IPS DF 6.9 (cell line): ENCODE measurements around the gene NBAS.
"Not testable (repeated sequence)": the region's sequence is repeated elsewhere in the genome, so short reads cannot be mapped to it uniquely, and the experiment has no call there.

ENCODE experiments used
- DNase-seq: peaks from one replicate; pipeline ENCODE4 v3.0.0-alpha.2; 2013; ENCODE audit warnings: low read depth, low spot score
- H3K27ac ChIP-seq: one replicate; pipeline ENCODE4 v1.5.1; 2013; ENCODE audit warnings: low read length, control low read depth
- H3K27me3 ChIP-seq: 2 replicates; pipeline ENCODE4 v1.6.1; 2013; ENCODE audit warnings: mild to moderate bottlenecking, low read length; ENCODE audit not compliant: control insufficient read depth, insufficient read depth
- H3K36me3 ChIP-seq: 2 replicates; pipeline ENCODE4 v1.6.1; 2013; ENCODE audit warnings: low read length; ENCODE audit not compliant: control insufficient read depth, insufficient read depth
- H3K4me1 ChIP-seq: 2 replicates; pipeline ENCODE4 v1.6.1; 2013; ENCODE audit warnings: low read length; ENCODE audit not compliant: control insufficient read depth, insufficient read depth
- H3K4me3 ChIP-seq: 2 replicates; pipeline ENCODE4 v1.5.1; 2013; ENCODE audit warnings: mild to moderate bottlenecking, low read length
- H3K9me3 ChIP-seq: 2 replicates; pipeline ENCODE4 v1.6.1; 2013; ENCODE audit warnings: low read length, inconsistent platforms; ENCODE audit not compliant: control insufficient read depth, insufficient read depth
- WGBS: extraction: QIAGEN DNeasy Blood & Tissue Kit; methylation state at CpG from one replicate; pipeline ENCODE4 v1.1.7; 2013; ENCODE audit warnings: mixed read lengths, missing lambda C conversion rate; ENCODE audit not compliant: insufficient read length, insufficient coverage; 5-methylcytosine and 5-hydroxymethylcytosine counted together

NBAS gene

GRCh38 chr2:15507061-15507460 lies 54.1 kb downstream of the NBAS start:
- H3K4me1 ChIP-seq, result no peaks in the 10 kb centered on the region
- H3K27me3 ChIP-seq, result no peaks in the 10 kb centered on the region
- DNase-seq, result no peak
- H3K9me3 ChIP-seq, result no peaks in the 10 kb centered on the region
- no CpG with 5 or more reads among the region's 1 CpG for WGBS
- H3K4me3 ChIP-seq, result no peak overlapping the region
- no peak overlapping the region for H3K27ac ChIP-seq
- no peaks in the 10 kb centered on the region for H3K36me3 ChIP-seq

GRCh38 chr2:15506229-15506819 lies 54.8 kb downstream of the NBAS start:
- Histone ChIP-seq H3K27me3 (no peaks in the 10 kb centered on the region), H3K36me3 (no peaks in the 10 kb centered on the region), H3K27ac (no peak overlapping the region), H3K4me3 (no peak overlapping the region), H3K9me3 (no peaks in the 10 kb centered on the region), H3K4me1 (no peaks in the 10 kb centered on the region)
- no peak for DNase-seq
- no CpG with 5 or more reads among the region's 2 CpGs for WGBS

- Histone ChIP-seq H3K4me1 (no peaks in the 10 kb centered on the region), H3K27me3 (no peaks in the 10 kb centered on the region), H3K4me3 (no peak overlapping the region), H3K27ac (no peak overlapping the region), H3K9me3 (no peaks in the 10 kb centered on the region), H3K36me3 (no peaks in the 10 kb centered on the region)
- DNase-seq, result no peak
- WGBS, result no CpG with 5 or more reads among the region's 3 CpGs
Measured at GRCh38 chr2:15504882-15505663, 56.1 kb downstream of the NBAS start.

GRCh38 chr2:15499251-15499650 lies 61.9 kb downstream of the NBAS start:
- DNase-seq, H3K4me1 ChIP-seq, H3K4me3 ChIP-seq, H3K27me3 ChIP-seq, H3K36me3 ChIP-seq, H3K9me3 ChIP-seq, H3K27ac ChIP-seq: not testable (repeated sequence)
- WGBS, result no CpG with 5 or more reads among the region's 1 CpG

GRCh38 chr2:15498554-15498953 lies 62.6 kb downstream of the NBAS start:
- no peaks in the 10 kb centered on the region for H3K4me1 ChIP-seq
- H3K9me3 ChIP-seq, result no peaks in the 10 kb centered on the region
- H3K36me3 ChIP-seq, result no peaks in the 10 kb centered on the region
- H3K27ac ChIP-seq, result no peak overlapping the region
- no peak for DNase-seq
- no CpG with 5 or more reads among the region's 6 CpGs for WGBS
- H3K27me3 ChIP-seq, result no peaks in the 10 kb centered on the region
- no peak overlapping the region for H3K4me3 ChIP-seq

- Histone ChIP-seq H3K27me3 (no peaks in the 10 kb centered on the region), H3K4me1 (no peaks in the 10 kb centered on the region), H3K27ac (no peak overlapping the region), H3K36me3 (no peaks in the 10 kb centered on the region), H3K4me3 (no peak overlapping the region), H3K9me3 (no peaks in the 10 kb centered on the region)
- WGBS, result no CpG with 5 or more reads among the region's 5 CpGs
- DNase-seq, result no peak
Measured at GRCh38 chr2:15494877-15495276, 66.3 kb downstream of the NBAS start.

GRCh38 chr2:15492773-15493325 lies 68.3 kb downstream of the NBAS start:
- no peaks in the 10 kb centered on the region for H3K4me1 ChIP-seq
- H3K4me3 ChIP-seq, result no peak overlapping the region
- H3K27me3 ChIP-seq, result no peaks in the 10 kb centered on the region
- no peaks in the 10 kb centered on the region for H3K9me3 ChIP-seq
- no CpG with 5 or more reads among the region's 4 CpGs for WGBS
- no peaks in the 10 kb centered on the region for H3K36me3 ChIP-seq
- no peak for DNase-seq
- no peak overlapping the region for H3K27ac ChIP-seq

GRCh38 chr2:15486770-15487169 lies 74.4 kb downstream of the NBAS start:
- WGBS, result no CpG with 5 or more reads among the region's 2 CpGs
- H3K27ac ChIP-seq, result no peak overlapping the region
- H3K4me1 ChIP-seq, result no peaks in the 10 kb centered on the region; the same call in 1 of the 2 replicates
- no peaks in the 10 kb centered on the region for H3K27me3 ChIP-seq
- H3K9me3 ChIP-seq, result no peaks in the 10 kb centered on the region
- H3K36me3 ChIP-seq, result no peaks in the 10 kb centered on the region
- H3K4me3 ChIP-seq, result no peak overlapping the region
- no peak for DNase-seq

GRCh38 chr2:15485949-15486348 lies 75.2 kb downstream of the NBAS start:
- no CpG with 5 or more reads among the region's 5 CpGs for WGBS
- Histone ChIP-seq H3K36me3 (no peaks in the 10 kb centered on the region), H3K4me3 (no peak overlapping the region), H3K27ac (no peak overlapping the region), H3K27me3 (no peaks in the 10 kb centered on the region), H3K4me1 (no peaks in the 10 kb centered on the region; the same call in 1 of the 2 replicates), H3K9me3 (no peaks in the 10 kb centered on the region)
- DNase-seq, result no peak

GRCh38 chr2:15481000-15481399 lies 80.1 kb downstream of the NBAS start:
- Histone ChIP-seq H3K4me3 (no peak overlapping the region), H3K4me1 (no peaks in the 10 kb centered on the region; the same call in 1 of the 2 replicates), H3K36me3 (no peaks in the 10 kb centered on the region), H3K27me3 (no peaks in the 10 kb centered on the region), H3K27ac (no peak overlapping the region), H3K9me3 (no peaks in the 10 kb centered on the region)
- no CpG with 5 or more reads among the region's 3 CpGs for WGBS
- no peak for DNase-seq
